ENCODE results near the gene LILRA1. TPM values are rescaled to one million over a fixed set of nuclear protein-coding genes. Genes with fewer than 3 reads are reported as not detected.

LILRA1 gene
- total and polyA plus RNA-seq, 12 donors = 0.30 to 5.5 (median 1.0) TPM

DNA sequence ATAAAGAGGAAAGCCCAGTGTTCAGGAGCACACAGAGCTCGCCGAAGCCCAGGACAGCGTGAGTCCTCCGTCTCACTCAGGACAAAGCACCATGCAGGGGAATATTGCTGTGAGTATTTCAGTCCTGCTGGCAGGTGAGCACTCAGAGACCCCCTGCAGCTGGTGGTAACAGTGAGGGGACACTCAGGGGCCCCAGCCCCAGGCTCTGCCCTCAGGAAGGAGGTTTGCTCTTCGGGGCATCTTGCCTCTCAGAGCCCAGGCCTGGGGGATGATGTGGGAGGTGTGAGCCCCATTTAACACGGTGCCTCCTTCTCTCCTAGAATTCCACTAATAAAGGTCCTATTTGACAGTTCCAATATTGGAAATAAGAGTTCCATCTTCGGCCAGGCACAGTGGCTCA is 14.8 kb downstream of the LILRA1 start:
- no peak for DNase-seq
- 76 to 85% (median 84%) methylated on average over 7 of the region's 7 CpGs for WGBS, 4 donors
- intact Hi-C loops (cut with DNase I) = no loop called here
- H3K9me3 ChIP-seq (replicated peaks in 1 of 3) = no peaks in the 10 kb centered on the region
- no peaks in the 10 kb centered on the region for H3K4me1 ChIP-seq (replicated peaks in 1 of 2)
- no peak overlapping the region for H3K4me3 ChIP-seq
- TF ChIP-seq, protein P1, sequence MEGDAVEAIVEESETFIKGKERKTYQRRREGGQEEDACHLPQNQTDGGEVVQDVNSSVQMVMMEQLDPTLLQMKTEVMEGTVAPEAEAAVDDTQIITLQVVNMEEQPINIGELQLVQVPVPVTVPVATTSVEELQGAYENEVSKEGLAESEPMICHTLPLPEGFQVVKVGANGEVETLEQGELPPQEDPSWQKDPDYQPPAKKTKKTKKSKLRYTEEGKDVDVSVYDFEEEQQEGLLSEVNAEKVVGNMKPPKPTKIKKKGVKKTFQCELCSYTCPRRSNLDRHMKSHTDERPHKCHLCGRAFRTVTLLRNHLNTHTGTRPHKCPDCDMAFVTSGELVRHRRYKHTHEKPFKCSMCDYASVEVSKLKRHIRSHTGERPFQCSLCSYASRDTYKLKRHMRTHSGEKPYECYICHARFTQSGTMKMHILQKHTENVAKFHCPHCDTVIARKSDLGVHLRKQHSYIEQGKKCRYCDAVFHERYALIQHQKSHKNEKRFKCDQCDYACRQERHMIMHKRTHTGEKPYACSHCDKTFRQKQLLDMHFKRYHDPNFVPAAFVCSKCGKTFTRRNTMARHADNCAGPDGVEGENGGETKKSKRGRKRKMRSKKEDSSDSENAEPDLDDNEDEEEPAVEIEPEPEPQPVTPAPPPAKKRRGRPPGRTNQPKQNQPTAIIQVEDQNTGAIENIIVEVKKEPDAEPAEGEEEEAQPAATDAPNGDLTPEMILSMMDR (IDR thresholded peaks at IDR 0.05) = no peak
- no peak for TF ChIP-seq POLR2A (IDR thresholded peaks at IDR 0.05)
- peaks cover 2% of the 10 kb centered on the region for H3K27me3 ChIP-seq
- H3K27ac ChIP-seq = no peak overlapping the region
- no peaks in the 10 kb centered on the region for H3K36me3 ChIP-seq (replicated peaks in 1 of 2)

- intact Hi-C loops (cut with DNase I) = no loop called here
- no peaks in the 10 kb centered on the region for H3K9me3 ChIP-seq (replicated peaks in 1 of 3)
- no peaks in the 10 kb centered on the region for H3K4me1 ChIP-seq (replicated peaks in 1 of 2)
- WGBS, 4 donors = 74 to 83% (median 79%) methylated on average over 12 to 15 of the region's 15 CpGs
- TF ChIP-seq, protein P1 (IDR thresholded peaks at IDR 0.05) = no peak
- no peak for TF ChIP-seq POLR2A (IDR thresholded peaks at IDR 0.05)
- H3K27me3 ChIP-seq = peaks cover 2% of the 10 kb centered on the region
- peak in 1 of 7 donors; percentile 23 for DNase-seq
- no peak overlapping the region for H3K4me3 ChIP-seq
- no peak overlapping the region for H3K27ac ChIP-seq
- H3K36me3 ChIP-seq (replicated peaks in 1 of 2) = no peaks in the 10 kb centered on the region
These were observed 15.4 kb downstream of the LILRA1 start for GRCh38 chr19:54608792-54609191.

DNA sequence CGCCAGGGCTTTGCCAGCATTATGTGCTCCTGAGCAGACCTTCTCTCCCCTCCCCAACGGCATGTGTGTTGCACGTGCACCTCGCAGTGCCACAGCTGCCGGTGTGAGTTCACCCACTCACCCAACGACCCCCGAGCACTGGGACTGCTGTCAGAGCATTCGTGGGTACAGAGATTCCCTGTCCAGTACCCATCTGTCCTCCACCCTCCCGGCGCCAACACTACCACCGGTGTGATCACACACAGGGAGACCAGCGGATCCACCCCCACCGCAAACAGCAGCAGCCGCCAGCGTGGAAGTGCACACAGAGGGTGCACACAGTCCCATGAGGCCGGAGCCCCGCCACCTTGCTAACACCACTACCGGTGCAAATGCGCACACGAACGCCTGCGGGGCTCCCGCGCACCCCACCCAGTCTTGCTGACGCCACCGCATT is 15.9 kb downstream of the LILRA1 start:
- H3K36me3 ChIP-seq (replicated peaks in 1 of 2) = no peaks in the 10 kb centered on the region
- H3K27me3 ChIP-seq = no peaks in the 10 kb centered on the region
- H3K4me3 ChIP-seq = no peak overlapping the region
- 82 to 91% (median 85%) methylated on average over 20 to 26 of the region's 26 CpGs for WGBS, 4 donors
- no peak overlapping the region for H3K27ac ChIP-seq
- TF ChIP-seq, protein P1 (IDR thresholded peaks at IDR 0.05) = no peak
- no peak for TF ChIP-seq POLR2A (IDR thresholded peaks at IDR 0.05)
- no peaks in the 10 kb centered on the region for H3K4me1 ChIP-seq (replicated peaks in 1 of 2)
- intact Hi-C loops (cut with DNase I) = no loop called here
- no peak for DNase-seq
- no peaks in the 10 kb centered on the region for H3K9me3 ChIP-seq (replicated peaks in 1 of 3)

- H3K4me1 ChIP-seq (replicated peaks in 1 of 2) = no peaks in the 10 kb centered on the region
- no peaks in the 10 kb centered on the region for H3K27me3 ChIP-seq
- H3K36me3 ChIP-seq (replicated peaks in 1 of 2) = no peaks in the 10 kb centered on the region
- DNase-seq = no peak
- WGBS, 4 donors = 60 to 100% (median 68%) methylated on average over 1 of the region's 1 CpG
- H3K4me3 ChIP-seq = no peak overlapping the region
- intact Hi-C loops (cut with DNase I) = no loop called here
- H3K27ac ChIP-seq = no peak overlapping the region
- H3K9me3 ChIP-seq (replicated peaks in 1 of 3) = no peaks in the 10 kb centered on the region
- TF ChIP-seq, protein P1 (IDR thresholded peaks at IDR 0.05) = no peak
- TF ChIP-seq POLR2A (IDR thresholded peaks at IDR 0.05) = no peak
These were observed 19.0 kb downstream of the LILRA1 start for GRCh38 chr19:54612428-54612827.
